Rectal smooth muscle tissue (tissue), 1 donor: ENCODE measurements around the gene CFAP119.

ENCODE experiments used
- H3K27ac ChIP-seq: one replicate; pipeline ENCODE4 v1.7.0; 2013; ENCODE audit warnings: low read depth, low read length, inconsistent platforms
- H3K27me3 ChIP-seq: one replicate; pipeline ENCODE4 v1.7.0; 2013; ENCODE audit warnings: low read length; ENCODE audit not compliant: control insufficient read depth, insufficient read depth
- H3K36me3 ChIP-seq: one replicate; pipeline ENCODE4 v1.7.0; 2013; ENCODE audit warnings: low read length; ENCODE audit not compliant: control insufficient read depth, insufficient read depth
- H3K4me1 ChIP-seq: one replicate; pipeline ENCODE4 v1.7.0; 2013; ENCODE audit warnings: low read length; ENCODE audit not compliant: control insufficient read depth, insufficient read depth
- H3K4me3 ChIP-seq: one replicate; pipeline ENCODE4 v1.7.0; 2013; ENCODE audit warnings: low read length
- H3K9ac ChIP-seq: one replicate; pipeline ENCODE4 v1.7.0; 2013; ENCODE audit warnings: low read length

CFAP119 gene

GRCh38 chr16:30722443-30722842, 39.4 kb downstream of the CFAP119 start:
- H3K4me1 ChIP-seq = no peaks in the 10 kb centered on the region
- H3K9ac ChIP-seq = no peak overlapping the region
- no peak overlapping the region for H3K27ac ChIP-seq
- H3K27me3 ChIP-seq = no peaks in the 10 kb centered on the region
- peaks cover 60% of the 10 kb centered on the region for H3K36me3 ChIP-seq
- H3K4me3 ChIP-seq = no peak overlapping the region

GRCh38 chr16:30721606-30722005, 40.3 kb downstream of the CFAP119 start:
- Histone ChIP-seq H3K9ac (no peak overlapping the region), H3K27ac (no peak overlapping the region), H3K4me1 (no peaks in the 10 kb centered on the region)

GRCh38 chr16:30721167-30721566, 40.7 kb downstream of the CFAP119 start:
- Histone ChIP-seq H3K9ac (no peak overlapping the region), H3K36me3 (peaks cover 65% of the 10 kb centered on the region), H3K27me3 (no peaks in the 10 kb centered on the region), H3K4me1 (no peaks in the 10 kb centered on the region), H3K4me3 (no peak overlapping the region), H3K27ac (no peak overlapping the region)

More at GRCh38 chr16:30721606-30722005, 40.3 kb downstream of the CFAP119 start:
- Histone ChIP-seq H3K27me3 (no peaks in the 10 kb centered on the region), H3K4me3 (no peak overlapping the region), H3K36me3 (peaks cover 63% of the 10 kb centered on the region)

- Histone ChIP-seq H3K27me3 (no peaks in the 10 kb centered on the region), H3K9ac (no peak overlapping the region), H3K4me1 (no peaks in the 10 kb centered on the region), H3K4me3 (no peak overlapping the region), H3K36me3 (peaks cover 70% of the 10 kb centered on the region), H3K27ac (no peak overlapping the region)
Measured at GRCh38 chr16:30720694-30721093, 41.2 kb downstream of the CFAP119 start.

GRCh38 chr16:30720086-30720485, 41.8 kb downstream of the CFAP119 start:
- no peak overlapping the region for H3K27ac ChIP-seq
- H3K4me1 ChIP-seq = no peaks in the 10 kb centered on the region
- no peaks in the 10 kb centered on the region for H3K27me3 ChIP-seq
- no peak overlapping the region for H3K9ac ChIP-seq
- H3K4me3 ChIP-seq = no peak overlapping the region
- peaks cover 68% of the 10 kb centered on the region for H3K36me3 ChIP-seq

GRCh38 chr16:30715750-30716445, 46.0 kb downstream of the CFAP119 start:
- H3K36me3 ChIP-seq = peaks cover 64% of the 10 kb centered on the region
- no peak overlapping the region for H3K4me3 ChIP-seq
- no peak overlapping the region for H3K9ac ChIP-seq
- no peak overlapping the region for H3K27ac ChIP-seq
- no peaks in the 10 kb centered on the region for H3K4me1 ChIP-seq
- no peaks in the 10 kb centered on the region for H3K27me3 ChIP-seq

- H3K27ac ChIP-seq = no peak overlapping the region
- H3K4me3 ChIP-seq = no peak overlapping the region
- peaks cover 82% of the 10 kb centered on the region for H3K36me3 ChIP-seq
- H3K27me3 ChIP-seq = no peaks in the 10 kb centered on the region
- H3K4me1 ChIP-seq = no peaks in the 10 kb centered on the region
- no peak overlapping the region for H3K9ac ChIP-seq
Measured at GRCh38 chr16:30711712-30712111, 50.1 kb downstream of the CFAP119 start.

- Histone ChIP-seq H3K27me3 (no peaks in the 10 kb centered on the region), H3K27ac (no peak overlapping the region), H3K36me3 (peaks cover 81% of the 10 kb centered on the region)
Measured at GRCh38 chr16:30710971-30711370, 50.9 kb downstream of the CFAP119 start.

More at GRCh38 chr16:30710971-30711370, 50.9 kb downstream of the CFAP119 start:
- no peak overlapping the region for H3K4me3 ChIP-seq
- H3K9ac ChIP-seq = no peak overlapping the region
- H3K4me1 ChIP-seq = no peaks in the 10 kb centered on the region
